Activated B cell treated with CpG ODN at 0.5 μM for 24 hours (primary cell): ENCODE data around the gene RBM44. TPM values are rescaled to one million over a fixed set of nuclear protein-coding genes. Genes with fewer than 3 reads are reported as not detected.

ENCODE experiments used
- ATAC-seq: fragments of 200-7000 bp; cut with Tn5 transposase; one replicate; pipeline ENCODE4 v1.10.0; 2021; ENCODE audit warnings: low read depth, mild to moderate bottlenecking, moderate library complexity
- CTCF ChIA-PET: fragments of 350-600 bp; sonication (Branson Sonifier 250); formaldehyde crosslinking; loops from one replicate; lab custom pipeline; 2021; ENCODE audit warnings: antibody characterized with exemption; lab: Charles Lee
- POLR2A ChIA-PET: fragments of 350-600 bp; sonication (Branson Sonifier 250); formaldehyde crosslinking; loops from one replicate; lab custom pipeline; 2021; ENCODE audit warnings: antibody characterized with exemption; lab: Charles Lee
- DNase-seq: peaks from one replicate; pipeline ENCODE4 v3.0.0; 2022
- H3K27ac Mint-ChIP-seq: one replicate; pipeline ENCODE4 v1.8.0; 2020; ENCODE audit warnings: mixed read lengths
- H3K27me3 Mint-ChIP-seq: one replicate; pipeline ENCODE4 v1.8.0; 2021; ENCODE audit warnings: mixed read lengths
- H3K36me3 Mint-ChIP-seq: one replicate; pipeline ENCODE4 v1.8.0; 2021; ENCODE audit warnings: low read depth, mixed read lengths
- H3K4me1 Mint-ChIP-seq: one replicate; pipeline ENCODE4 v1.8.0; 2021; ENCODE audit warnings: mixed read lengths
- H3K4me3 Mint-ChIP-seq: one replicate; pipeline ENCODE4 v1.8.0; 2020; ENCODE audit warnings: mild to moderate bottlenecking, mixed read lengths
- H3K9me3 Mint-ChIP-seq: one replicate; pipeline ENCODE4 v1.8.0; 2020; ENCODE audit warnings: mixed read lengths
- CTCF ChIP-seq: fragments of 200-600 bp; IDR thresholded peaks from one replicate; pipeline ENCODE4 v1.8.0; 2022; ENCODE audit warnings: antibody characterized with exemption, mild to moderate bottlenecking
- intact Hi-C: fragments of 100-400 bp; cut with micrococcal nuclease; formaldehyde crosslinking; loops from one replicate; pipeline ENCODE4 v1.15.1; 2024
- total RNA-seq: library from RNA; stranded (reverse); gene quantifications from 2 replicates; pipeline ENCODE4 v1.2.3, GENCODE V29; 2022

The RBM44 gene
- total RNA-seq, 1 donor from 2014 or later = 1.3 TPM

GRCh38 chr2:237765875-237766274 is 32.7 kb upstream of the RBM44 start:
- Mint-ChIP-seq H3K4me3 (no peak overlapping the region), H3K9me3 (no peaks in the 10 kb centered on the region), H3K27ac (no peak overlapping the region), H3K36me3 (peaks cover 83% of the 10 kb centered on the region), H3K4me1 (no peaks in the 10 kb centered on the region), H3K27me3 (no peaks in the 10 kb centered on the region)
- ChIA-PET CTCF (interaction anchor here (0.8 kb wide), 1 partner anchor 9 kb away, joined by 3 read pairs; no protein-coding TSS in a partner anchor), POLR2A (interaction anchor here (0.7 kb wide), 1 partner anchor 13 kb away, joined by 3 read pairs; no protein-coding TSS in a partner anchor)
- no peak for TF ChIP-seq CTCF
- intact Hi-C loops = no loop called here
- ATAC-seq = no peak
- DNase-seq = no peak

DNA sequence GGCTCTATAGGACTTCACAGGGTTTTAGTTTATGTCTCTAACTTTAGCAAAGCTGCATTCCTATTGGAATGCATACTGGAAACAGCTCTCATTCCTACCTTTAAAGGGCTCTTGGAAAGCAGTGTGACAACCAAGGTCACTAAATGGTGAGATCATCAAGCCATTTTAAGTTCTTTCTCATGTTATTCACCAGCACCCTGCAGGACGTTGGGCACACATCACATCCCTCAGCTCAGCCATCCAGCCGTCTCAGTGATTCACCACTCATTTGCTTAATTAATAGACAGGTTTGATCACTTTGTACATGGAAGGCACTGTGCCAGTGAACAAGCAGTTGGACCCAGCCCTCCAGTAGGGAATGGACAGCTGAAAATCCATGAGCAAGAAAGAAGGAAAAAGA is 32.2 kb upstream of the RBM44 start:
- H3K27me3 Mint-ChIP-seq = no peaks in the 10 kb centered on the region
- CTCF ChIA-PET = interaction anchor here (0.8 kb wide), 1 partner anchor 8 kb away, joined by 3 read pairs; no protein-coding TSS in a partner anchor
- H3K9me3 Mint-ChIP-seq = no peaks in the 10 kb centered on the region
- POLR2A ChIA-PET = interaction anchor here (0.7 kb wide), 1 partner anchor 12 kb away, joined by 3 read pairs; no protein-coding TSS in a partner anchor
- no peak for TF ChIP-seq CTCF
- no peaks in the 10 kb centered on the region for H3K4me1 Mint-ChIP-seq
- DNase-seq (no peak), ATAC-seq (no peak)
- H3K27ac Mint-ChIP-seq = no peak overlapping the region
- H3K4me3 Mint-ChIP-seq = no peak overlapping the region
- peaks cover 83% of the 10 kb centered on the region for H3K36me3 Mint-ChIP-seq
- intact Hi-C loops = no loop called here

- H3K9me3 Mint-ChIP-seq = no peaks in the 10 kb centered on the region
- no peak overlapping the region for H3K27ac Mint-ChIP-seq
- ChIA-PET CTCF (interaction anchor here (0.9 kb wide), 1 partner anchor 260 kb away, joined by 3 read pairs; no protein-coding TSS in a partner anchor), POLR2A (no interaction called here)
- ATAC-seq = no peak
- H3K4me1 Mint-ChIP-seq = no peaks in the 10 kb centered on the region
- H3K4me3 Mint-ChIP-seq = no peak overlapping the region
- DNase-seq = no peak
- peaks cover 85% of the 10 kb centered on the region for H3K36me3 Mint-ChIP-seq
- TF ChIP-seq CTCF = no peak
- intact Hi-C loops = loop anchor here (10.0 kb wide), 1 partner anchor 492 kb away; no protein-coding TSS in a partner anchor
- H3K27me3 Mint-ChIP-seq = no peaks in the 10 kb centered on the region
Observed at GRCh38 chr2:237772513-237772912, 26.1 kb upstream of the RBM44 start.

- ChIA-PET CTCF (interaction anchor here (0.7 kb wide), 1 partner anchor 149 kb away, joined by 4 read pairs; no protein-coding TSS in a partner anchor), POLR2A (no interaction called here)
- H3K36me3 Mint-ChIP-seq = peaks cover 86% of the 10 kb centered on the region
- no peak for TF ChIP-seq CTCF
- no peaks in the 10 kb centered on the region for H3K9me3 Mint-ChIP-seq
- intact Hi-C loops = loop anchor here (1.0 to 10.0 kb wide), 5 partner anchors 101 to 491 kb away; no protein-coding TSS in a partner anchor
- no peak overlapping the region for H3K27ac Mint-ChIP-seq
- H3K4me3 Mint-ChIP-seq = no peak overlapping the region
- DNase-seq (no peak), ATAC-seq (no peak)
- no peaks in the 10 kb centered on the region for H3K4me1 Mint-ChIP-seq
- no peaks in the 10 kb centered on the region for H3K27me3 Mint-ChIP-seq
Observed at GRCh38 chr2:237773826-237774225, 24.8 kb upstream of the RBM44 start.

GRCh38 chr2:237774811-237775553 is 23.6 kb upstream of the RBM44 start:
- CTCF ChIA-PET = interaction anchor here (0.7 to 1.6 kb wide), 8 partner anchors 9 to 262 kb away, joined by 3 to 16 read pairs (median 5); no protein-coding TSS in a partner anchor
- Mint-ChIP-seq H3K36me3 (peaks cover 86% of the 10 kb centered on the region), H3K27me3 (no peaks in the 10 kb centered on the region), H3K9me3 (no peaks in the 10 kb centered on the region), H3K4me1 (no peaks in the 10 kb centered on the region), H3K4me3 (no peak overlapping the region), H3K27ac (no peak overlapping the region)
- intact Hi-C loops = loop anchor here (1.0 to 10.0 kb wide), 5 partner anchors 102 to 490 kb away; no protein-coding TSS in a partner anchor
- POLR2A ChIA-PET = no interaction called here
- DNase-seq (no peak), ATAC-seq (peak; percentile 77)
- peak; percentile 48 for TF ChIP-seq CTCF
